Islet of Langerhans (tissue), 1 donor: ENCODE results near the gene KASH5.

Experiments used
- FAIRE-seq: peaks from one replicate; lab custom pipeline; 2011; peaks lifted over from hg19 to GRCh38; lab: Jason Lieb, UNC

Gene KASH5

GRCh38 chr19:49422407-49423070 is 34.5 kb downstream of the KASH5 start:
- no peak for FAIRE-seq

DNA sequence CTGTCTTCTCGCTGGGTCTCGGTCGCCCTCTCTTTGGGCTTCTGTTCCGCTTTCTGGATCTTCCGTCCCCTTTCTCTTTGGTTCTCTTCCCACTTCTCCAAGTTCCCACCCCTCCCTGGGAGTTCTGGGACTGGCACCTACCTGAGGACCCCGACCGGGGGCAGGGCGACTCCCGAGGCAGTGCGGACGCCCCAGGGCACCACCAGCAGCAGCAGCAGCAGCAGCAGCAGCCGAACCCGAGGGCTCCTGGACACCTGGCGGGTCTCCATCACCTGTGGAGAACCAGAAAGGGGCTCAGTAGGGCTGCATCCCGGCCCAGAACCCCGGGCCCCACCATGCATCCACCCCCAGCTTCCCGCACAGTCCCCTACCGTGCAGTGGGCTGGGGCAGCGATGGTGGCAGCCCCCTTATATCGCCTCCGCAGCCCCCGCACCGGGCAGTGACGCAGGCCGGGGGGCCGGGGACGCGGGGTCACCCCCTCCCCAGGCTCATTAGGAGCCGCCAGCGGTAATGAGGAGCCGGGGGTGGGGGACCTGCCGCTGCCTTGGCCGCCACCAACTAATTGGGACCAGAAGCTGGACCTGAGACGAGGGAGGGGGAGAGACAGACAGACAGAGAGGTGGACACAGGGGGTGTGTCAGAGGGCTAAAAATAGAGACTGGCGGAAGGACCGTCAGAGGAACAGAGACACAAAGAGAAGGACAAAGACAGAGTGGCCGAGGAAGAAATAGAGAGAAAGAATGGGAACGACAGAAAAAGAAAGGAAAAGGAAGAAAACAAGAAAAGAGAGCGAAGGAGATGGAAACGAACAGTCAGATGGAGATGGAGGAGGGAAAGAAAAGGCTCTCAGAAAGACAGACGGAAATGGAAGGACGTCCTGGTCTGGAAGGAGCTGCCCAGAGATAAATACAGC is 35.3 kb downstream of the KASH5 start, which contains the start of gene PTH2:
Gene PTH2, minus strand, starts transcription at position 371 of the 914 bp plus-strand sequence. Its CDS starts 102 bp downstream, at position 269.
- no peak for FAIRE-seq

DNA sequence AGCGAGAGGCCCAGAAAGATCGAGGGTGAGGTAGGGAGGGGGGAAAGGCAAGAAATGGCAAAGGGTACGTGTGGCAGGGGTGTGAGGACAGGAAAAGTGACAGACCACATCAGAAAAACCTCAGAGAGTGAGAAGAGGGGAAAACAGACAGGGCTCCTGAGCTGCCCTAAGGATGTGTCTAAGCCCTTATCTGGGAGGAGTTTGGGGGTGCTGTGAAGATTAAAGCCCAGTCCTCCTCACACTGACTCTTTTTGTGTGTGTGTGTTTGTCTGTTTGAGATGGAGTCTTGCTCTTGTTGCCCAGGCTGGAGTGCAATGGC is 35.9 kb downstream of the KASH5 start:
- FAIRE-seq: no peak

- no peak for FAIRE-seq
Observed at GRCh38 chr19:49425178-49425577, 37.1 kb downstream of the KASH5 start, which contains the start of gene GFY. Gene GFY (plus strand): TSS chr19:49425388. CDS start chr19:49426431, 1,043 bp downstream.

DNA sequence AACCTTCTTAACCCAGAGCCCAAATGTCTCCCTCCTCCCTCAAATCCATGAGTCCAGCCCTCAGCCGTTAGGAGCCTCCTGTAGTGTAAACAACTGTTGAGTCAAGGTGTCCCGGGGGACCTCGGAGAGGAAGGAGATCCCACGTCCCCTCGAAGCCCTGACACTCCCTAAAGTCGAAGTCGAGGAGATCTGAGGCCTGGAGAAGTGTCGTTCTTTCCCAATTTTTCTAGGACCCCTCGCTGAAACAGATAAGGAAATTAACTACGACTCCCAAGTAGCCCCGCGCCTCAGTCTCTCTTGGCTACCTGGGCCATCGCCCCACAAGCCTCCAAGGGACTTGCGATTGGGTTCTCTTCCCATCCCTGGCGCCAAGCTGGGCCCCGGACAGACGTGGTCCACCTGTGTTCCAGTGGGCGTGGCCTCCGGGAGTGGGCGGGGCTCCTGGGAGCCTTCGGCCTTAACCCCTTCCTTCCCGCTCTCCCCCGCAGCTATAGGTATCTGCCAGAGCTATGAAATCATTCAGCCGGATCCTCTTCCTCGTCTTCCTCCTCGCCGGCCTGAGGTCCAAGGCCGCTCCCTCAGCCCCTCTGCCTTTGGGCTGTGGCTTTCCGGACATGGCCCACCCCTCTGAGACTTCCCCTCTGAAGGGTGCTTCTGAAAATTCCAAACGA is 38.0 kb downstream of the KASH5 start:
- no peak for FAIRE-seq

DNA sequence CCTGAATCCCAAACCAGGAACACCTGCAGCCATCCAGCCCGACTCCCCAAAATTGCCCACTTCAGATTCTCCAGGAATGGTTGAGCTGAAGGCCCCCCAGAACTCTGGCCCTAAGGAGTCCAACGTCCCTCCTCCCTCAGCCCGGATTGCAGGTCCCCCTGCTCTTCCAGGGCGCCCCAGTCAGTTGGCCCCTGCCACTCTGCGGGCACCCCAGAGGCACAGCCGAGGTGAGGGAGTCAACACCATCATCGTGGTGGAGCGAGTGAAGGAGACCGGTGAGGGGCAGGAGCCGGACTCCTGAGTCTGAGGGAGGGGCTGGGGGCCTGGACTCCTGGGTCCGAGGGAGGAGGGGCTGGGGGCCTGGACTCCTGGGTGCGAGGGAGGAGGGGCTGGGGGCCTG is 39.3 kb downstream of the KASH5 start:
- FAIRE-seq: no peak

GRCh38 chr19:49427855-49428546 is 40.0 kb downstream of the KASH5 start:
- no peak for FAIRE-seq

DNA sequence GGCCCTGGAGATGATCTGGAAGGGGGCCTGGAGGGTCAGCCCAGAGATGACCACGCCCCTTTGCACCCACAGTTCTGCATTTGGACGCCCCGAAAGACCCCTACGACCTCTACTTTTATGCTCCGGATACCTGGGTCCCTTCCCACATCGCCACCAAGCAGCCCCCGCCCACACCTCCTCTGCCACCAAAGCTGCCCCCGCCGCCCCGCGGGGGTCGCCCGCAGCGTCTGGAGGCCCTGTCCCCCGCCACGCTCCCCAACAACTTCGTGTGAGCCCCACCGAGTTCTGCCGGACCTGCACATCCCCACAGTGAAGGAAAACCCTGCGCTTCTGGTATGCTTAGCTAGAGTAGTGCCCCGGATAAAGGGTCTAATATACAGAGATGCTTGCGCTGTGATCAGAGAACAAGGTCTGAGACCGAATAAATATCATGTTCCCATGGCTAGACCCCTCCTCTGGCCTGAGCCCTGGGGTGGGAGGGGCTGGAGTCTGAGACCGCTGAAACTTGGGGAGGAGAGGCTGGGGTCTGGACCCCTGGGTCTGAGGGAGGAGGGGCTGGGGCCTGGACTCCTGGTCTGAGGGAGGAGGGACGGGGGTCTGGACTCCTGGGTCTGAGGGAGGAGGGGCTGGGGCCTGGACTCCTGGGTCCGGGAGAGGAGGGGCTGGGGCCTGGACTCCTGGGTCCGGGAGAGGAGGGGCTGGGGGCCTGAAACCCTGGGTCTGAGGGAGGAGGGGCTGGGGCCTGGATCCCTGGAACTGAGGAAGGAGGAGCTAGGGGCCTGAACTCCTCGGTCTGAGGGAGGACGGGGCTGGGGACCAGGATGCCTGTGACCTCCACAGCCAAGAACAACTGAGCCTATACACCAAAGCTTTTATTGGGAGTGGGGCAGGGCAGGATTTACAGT is 40.8 kb downstream of the KASH5 start:
- FAIRE-seq: no peak

DNA sequence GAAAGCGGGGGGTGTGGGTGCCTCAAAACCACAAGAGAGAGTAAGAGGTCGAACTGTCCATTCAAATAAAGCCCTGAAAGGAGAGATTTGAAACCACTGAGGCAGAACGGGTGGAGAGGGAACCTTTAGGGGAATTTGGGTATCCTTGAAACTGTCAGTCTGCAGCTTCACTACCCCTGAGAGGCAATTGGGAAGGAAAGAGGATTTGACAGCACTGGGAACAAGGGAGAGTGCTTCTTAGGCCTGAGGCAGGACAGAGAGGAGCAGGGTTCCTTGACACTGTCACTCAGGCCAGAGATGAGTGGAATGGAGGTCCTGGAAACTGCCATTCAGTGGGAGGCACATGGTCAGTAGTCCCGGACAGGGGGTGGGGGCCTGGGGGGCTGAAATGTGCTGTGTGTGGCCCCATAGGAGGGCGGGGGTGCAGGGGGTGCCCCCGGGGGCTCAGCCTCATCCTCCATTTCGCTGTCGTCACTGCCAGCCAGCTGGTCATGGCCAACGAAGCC is 42.2 kb downstream of the KASH5 start:
- no peak for FAIRE-seq

DNA sequence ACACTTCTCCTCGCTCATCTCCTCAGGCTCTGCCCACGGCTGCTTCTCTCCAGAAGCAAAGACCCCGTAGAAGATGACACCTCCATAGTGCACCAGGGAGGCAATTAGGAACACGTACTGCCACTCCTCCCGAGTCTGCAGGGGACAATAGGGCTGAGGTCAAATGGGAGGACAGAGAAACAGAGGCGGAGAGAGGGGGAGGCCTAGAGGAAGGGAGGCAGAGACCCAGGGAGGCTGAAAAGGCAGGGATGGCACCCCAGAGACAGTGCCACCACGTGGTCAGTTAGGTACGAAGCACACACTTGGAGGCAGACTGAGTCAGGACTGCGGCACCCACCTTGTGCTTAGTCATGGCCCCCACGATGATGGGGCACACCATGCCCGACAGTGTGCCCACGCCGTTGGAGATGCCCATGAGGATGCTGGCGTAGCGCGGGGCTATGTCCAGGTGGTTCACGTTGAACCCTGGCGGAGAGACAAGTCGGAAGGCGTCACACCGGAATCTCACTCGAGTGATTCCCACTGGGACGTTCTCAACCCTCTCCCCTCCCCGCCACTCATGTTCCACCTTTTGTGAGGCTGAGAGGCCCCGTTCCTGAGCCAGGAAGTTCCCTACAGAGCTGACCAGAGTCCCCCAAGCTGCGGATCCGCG is 42.8 kb downstream of the KASH5 start:
- FAIRE-seq: no peak

- no peak for FAIRE-seq
Observed at GRCh38 chr19:49431330-49431749, 43.3 kb downstream of the KASH5 start.

GRCh38 chr19:49432141-49433073 is 44.4 kb downstream of the KASH5 start:
- no peak for FAIRE-seq

DNA sequence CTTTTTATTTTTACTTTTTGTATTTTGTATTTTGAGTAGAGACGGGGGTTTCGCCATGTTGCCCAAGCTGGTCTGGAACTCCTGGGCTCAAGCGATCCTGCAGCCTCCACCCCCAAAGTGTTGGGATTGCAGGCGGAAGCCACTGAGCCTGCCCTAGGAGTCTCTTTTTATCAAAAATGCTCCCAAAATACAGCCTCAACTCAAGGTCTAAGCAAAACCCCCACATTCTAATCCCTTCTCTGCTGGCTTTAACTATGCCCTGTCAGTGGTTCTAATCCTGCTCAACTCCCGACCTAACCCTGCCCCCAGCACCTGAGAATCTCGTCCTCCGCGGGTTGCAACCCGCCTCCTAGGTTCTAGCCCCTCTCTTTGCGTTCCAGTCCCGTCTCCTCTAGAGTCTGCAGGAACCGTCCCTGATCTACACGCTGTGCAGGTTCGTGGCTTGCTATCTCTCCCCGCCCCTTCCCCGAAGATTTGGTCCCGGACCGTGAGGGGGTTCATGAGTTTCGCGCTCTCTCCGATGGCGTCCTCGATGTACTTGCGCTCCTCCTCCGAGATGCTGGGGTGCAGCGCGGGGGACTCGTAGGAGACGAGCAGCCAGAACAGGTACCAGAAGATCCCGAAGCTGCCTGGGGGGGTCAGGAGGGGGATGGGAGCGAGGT is 45.3 kb downstream of the KASH5 start:
- no peak for FAIRE-seq

DNA sequence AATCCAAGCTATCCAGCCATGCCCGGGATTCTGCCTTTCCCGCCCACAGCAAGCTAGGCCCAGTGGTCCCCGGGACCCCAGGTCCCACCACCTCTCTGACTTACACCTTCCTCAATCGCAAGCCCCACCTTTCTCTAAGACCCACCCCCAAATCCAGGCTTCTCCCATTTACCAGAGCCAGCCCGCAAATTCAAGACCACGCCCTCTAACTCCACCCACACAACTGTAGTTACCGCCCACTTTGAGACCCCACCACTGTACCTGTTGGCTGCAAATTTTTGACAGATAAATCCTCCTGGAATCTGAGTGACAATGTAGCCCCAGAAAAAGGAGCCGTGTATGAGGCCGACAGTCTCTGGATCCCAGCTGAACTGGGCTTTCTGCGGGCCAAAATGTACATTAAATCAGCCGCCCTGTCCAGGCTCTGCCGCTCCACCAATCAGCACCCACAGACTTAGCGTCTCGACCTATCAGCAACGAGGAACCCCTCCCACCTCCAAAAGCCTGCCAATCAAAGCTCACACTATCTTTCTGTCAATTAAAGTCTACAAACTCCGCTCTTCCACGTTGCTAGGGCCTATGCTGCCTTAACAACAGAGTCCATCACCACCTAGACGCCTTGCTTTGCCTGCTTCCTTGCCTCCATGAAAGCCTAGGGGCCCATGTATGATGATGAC is 47.0 kb downstream of the KASH5 start:
- FAIRE-seq: no peak

DNA sequence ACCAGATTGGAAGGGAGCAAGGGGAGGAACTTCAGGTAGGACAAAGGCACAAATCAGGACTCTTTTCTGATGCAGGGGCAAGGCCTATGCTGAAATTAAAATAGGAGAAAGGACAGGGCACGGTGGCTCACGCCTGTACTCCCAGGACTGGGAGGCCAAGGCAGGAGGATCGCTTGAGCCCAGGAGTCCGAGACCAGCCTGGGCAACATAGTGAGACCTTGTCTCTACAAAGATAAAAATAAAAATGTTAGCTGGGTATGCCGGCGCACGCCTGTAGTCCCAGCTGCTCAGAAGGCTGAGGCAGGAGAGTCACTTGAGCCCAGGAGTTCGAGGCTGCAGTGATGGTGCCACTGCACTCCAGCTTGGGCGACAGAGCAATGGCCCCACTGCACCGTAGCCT is 47.6 kb downstream of the KASH5 start:
- FAIRE-seq: no peak

DNA sequence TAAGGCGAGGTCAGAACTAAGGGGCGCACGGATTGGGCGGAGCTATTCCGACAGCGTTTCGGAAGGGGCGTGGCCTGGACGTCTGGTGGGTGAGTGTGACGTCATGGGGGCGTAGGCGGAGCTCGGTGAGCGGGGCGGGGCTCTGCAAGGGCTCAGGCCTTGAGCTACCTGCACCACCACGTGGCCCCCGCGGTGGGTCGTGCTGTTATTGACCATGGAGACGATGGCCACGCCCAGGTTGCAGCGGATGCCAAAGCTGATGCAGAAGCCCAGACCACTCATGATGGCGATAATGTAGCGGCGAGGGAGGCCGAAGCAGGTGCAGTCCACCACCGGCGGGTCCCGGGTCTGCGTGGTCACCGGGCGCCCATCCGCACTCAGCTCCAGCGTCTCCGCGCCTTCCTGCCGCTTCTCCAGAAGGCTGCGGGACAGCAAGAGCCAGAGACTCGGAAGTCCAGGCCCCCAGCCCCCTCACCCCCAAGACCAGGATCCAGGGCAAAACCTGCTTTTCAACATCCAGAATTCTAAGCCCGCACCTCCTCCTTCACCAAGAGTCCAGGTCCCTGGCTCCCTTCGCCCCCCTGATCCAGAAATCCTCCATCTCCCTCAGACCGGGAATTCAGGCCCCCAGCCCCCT is 48.5 kb downstream of the KASH5 start:
- no peak for FAIRE-seq

DNA sequence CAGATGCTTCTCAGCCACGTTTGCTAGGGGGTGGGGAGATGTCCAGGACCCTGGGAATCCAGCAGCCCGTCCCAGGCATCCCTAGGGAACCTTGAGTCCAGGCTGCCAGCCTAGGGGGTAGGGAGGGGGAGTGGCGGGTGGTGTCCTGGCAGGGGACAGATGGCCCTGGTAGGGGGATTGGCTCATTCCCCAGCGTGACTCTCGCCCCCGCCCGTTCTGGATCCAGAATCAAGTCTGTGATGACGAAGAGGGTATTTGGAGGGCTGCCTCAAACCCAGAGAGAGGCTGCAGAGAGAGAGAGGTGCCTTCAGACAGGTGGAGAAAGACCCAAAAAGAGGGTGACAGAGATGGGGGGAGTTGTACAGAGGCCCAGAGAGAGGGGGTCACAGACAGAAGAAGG is 49.2 kb downstream of the KASH5 start:
- FAIRE-seq: no peak

DNA sequence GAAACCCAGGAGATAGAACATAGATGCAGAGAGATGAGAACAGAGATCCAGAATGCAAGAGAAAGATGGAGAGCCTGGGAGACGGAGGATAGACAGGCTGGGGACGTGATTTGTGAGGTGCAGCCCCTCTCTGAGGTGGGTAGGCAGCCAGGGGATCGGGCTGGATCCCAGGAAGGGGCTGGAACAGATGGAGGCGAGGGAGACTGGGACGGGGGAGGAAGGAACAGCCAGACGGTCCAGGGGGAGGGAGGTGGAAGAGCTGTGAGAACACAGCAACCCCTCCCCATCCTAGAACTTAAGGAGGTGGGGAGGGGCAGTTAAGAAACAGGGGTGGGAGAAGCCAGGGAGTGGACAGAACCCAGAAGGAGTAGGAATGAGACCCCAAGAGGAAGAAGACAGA is 50.2 kb downstream of the KASH5 start:
- no peak for FAIRE-seq
